Measurements from ENCODE around the gene FBXO9.
A peak's percentile ranks its signal among the peaks of the same experiment; 100 is the strongest.
"Not testable (repeated sequence)": the region's sequence is repeated elsewhere in the genome, so short reads cannot be mapped to it uniquely, and the experiment has no call there.

FBXO9 gene

GRCh38 chr6:53038141-53038540 lies 27.1 kb upstream of the FBXO9 start:
- TF ChIP-seq GATA1 (IDR thresholded peaks at IDR 0.05; ENCODE audit: low read depth, low read length) = no peak
- TF ChIP-seq POLR2A (IDR thresholded peaks at IDR 0.05; ENCODE audit: low read length) = no peak
- DNase-seq = no peak

GRCh38 chr6:53038596-53038995 lies 26.6 kb upstream of the FBXO9 start:
- TF ChIP-seq POLR2A (IDR thresholded peaks at IDR 0.05; ENCODE audit: low read length) (no peak), GATA1 (IDR thresholded peaks at IDR 0.05; ENCODE audit: low read depth, low read length) (no peak)
- no peak for DNase-seq

- TF ChIP-seq GATA1 (IDR thresholded peaks at IDR 0.05; ENCODE audit: low read depth, low read length) = no peak
- no peak for TF ChIP-seq POLR2A (IDR thresholded peaks at IDR 0.05; ENCODE audit: low read length)
These were observed 23.8 kb upstream of the FBXO9 start for GRCh38 chr6:53041356-53041755.

GRCh38 chr6:53042112-53042511 lies 23.1 kb upstream of the FBXO9 start:
- peak; percentile 21 to 57 for DNase-seq

More at GRCh38 chr6:53041356-53041755, 23.8 kb upstream of the FBXO9 start:
- DNase-seq = no peak

GRCh38 chr6:53043581-53043980 lies 21.6 kb upstream of the FBXO9 start:
- TF ChIP-seq POLR2A (IDR thresholded peaks at IDR 0.05; ENCODE audit: low read length) (no peak), GATA1 (IDR thresholded peaks at IDR 0.05; ENCODE audit: low read depth, low read length) (no peak)
- no peak for DNase-seq

More at GRCh38 chr6:53042112-53042511, 23.1 kb upstream of the FBXO9 start:
- TF ChIP-seq GATA1 (IDR thresholded peaks at IDR 0.05; ENCODE audit: low read depth, low read length) (no peak), POLR2A (IDR thresholded peaks at IDR 0.05; ENCODE audit: low read length) (no peak)

GRCh38 chr6:53044071-53044470 lies 21.1 kb upstream of the FBXO9 start:
- TF ChIP-seq GATA1 (IDR thresholded peaks at IDR 0.05; ENCODE audit: low read depth, low read length) (no peak), POLR2A (IDR thresholded peaks at IDR 0.05; ENCODE audit: low read length) (no peak)
- DNase-seq = peak; percentile 23 to 39

GRCh38 chr6:53044572-53044971 lies 20.6 kb upstream of the FBXO9 start:
- TF ChIP-seq POLR2A (IDR thresholded peaks at IDR 0.05; ENCODE audit: low read length) (no peak), GATA1 (IDR thresholded peaks at IDR 0.05; ENCODE audit: low read depth, low read length) (no peak)
- DNase-seq = no peak

- no peak for DNase-seq
- TF ChIP-seq POLR2A (IDR thresholded peaks at IDR 0.05; ENCODE audit: low read length) (no peak), GATA1 (IDR thresholded peaks at IDR 0.05; ENCODE audit: low read depth, low read length) (no peak)
These were observed 19.1 kb upstream of the FBXO9 start for GRCh38 chr6:53045891-53046673.

GRCh38 chr6:53048431-53049195 lies 16.6 kb upstream of the FBXO9 start:
- TF ChIP-seq GATA1 (IDR thresholded peaks at IDR 0.05; ENCODE audit: low read depth, low read length) (no peak), POLR2A (IDR thresholded peaks at IDR 0.05; ENCODE audit: low read length) (no peak)
- DNase-seq = peak; percentile 28 to 47

- no peak for TF ChIP-seq GATA1 (IDR thresholded peaks at IDR 0.05; ENCODE audit: low read depth, low read length)
- TF ChIP-seq POLR2A (IDR thresholded peaks at IDR 0.05; ENCODE audit: low read length) = no peak
- peak in 1 of 2 experiments; percentile 41 for DNase-seq
These were observed 15.8 kb upstream of the FBXO9 start for GRCh38 chr6:53049415-53049814.

- DNase-seq = not testable (repeated sequence)
These were observed 13.1 kb upstream of the FBXO9 start for GRCh38 chr6:53052152-53052551.

GRCh38 chr6:53054532-53054931 lies 10.7 kb upstream of the FBXO9 start:
- DNase-seq = no peak
- TF ChIP-seq POLR2A (IDR thresholded peaks at IDR 0.05; ENCODE audit: low read length) (no peak), GATA1 (IDR thresholded peaks at IDR 0.05; ENCODE audit: low read depth, low read length) (no peak)

- no peak for TF ChIP-seq POLR2A (IDR thresholded peaks at IDR 0.05; ENCODE audit: low read length)
- peak; percentile 64 to 85 for DNase-seq
These were observed 9.3 kb upstream of the FBXO9 start for GRCh38 chr6:53055873-53056272.

- TF ChIP-seq GATA1 (IDR thresholded peaks at IDR 0.05; ENCODE audit: low read depth, low read length) = no peak
- no peak for TF ChIP-seq POLR2A (IDR thresholded peaks at IDR 0.05; ENCODE audit: low read length)
- DNase-seq = peak; percentile 54 to 60
These were observed 8.9 kb upstream of the FBXO9 start for GRCh38 chr6:53056273-53056672.

All from erythroblast (primary cell).